Memory B cell (primary cell): ENCODE measurements around the gene CENPQ.
"Not testable (repeated sequence)": the region's sequence is repeated elsewhere in the genome, so short reads cannot be mapped to it uniquely, and the experiment has no call there.

ENCODE experiments used
- ATAC-seq: fragments of 150-1000 bp; cut with Tn5 transposase; 2 replicates; pipeline ENCODE4 v1.10.0; 2021; ENCODE audit warnings: low read depth, mild to moderate bottlenecking, moderate library complexity
- DNase-seq, 2 donors: peaks; one replicate each; pipeline ENCODE4 v3.0.0; 2022; ENCODE audit warnings: low spot score in 2 of 2
- H3K27ac Mint-ChIP-seq: one replicate; pipeline ENCODE4 v1.8.0; 2022; ENCODE audit warnings: mild to moderate bottlenecking, moderate library complexity, mixed read lengths
- H3K27me3 Mint-ChIP-seq: one replicate; pipeline ENCODE4 v1.8.0; 2022; ENCODE audit warnings: mixed read lengths
- H3K36me3 Mint-ChIP-seq: one replicate; pipeline ENCODE4 v1.8.0; 2022; ENCODE audit warnings: mild to moderate bottlenecking, mixed read lengths
- H3K4me1 Mint-ChIP-seq: one replicate; pipeline ENCODE4 v1.8.0; 2022; ENCODE audit warnings: mixed read lengths
- H3K4me3 Mint-ChIP-seq: one replicate; pipeline ENCODE4 v1.8.0; 2022; ENCODE audit warnings: mild to moderate bottlenecking, moderate library complexity, mixed read lengths
- H3K9me3 Mint-ChIP-seq: one replicate; pipeline ENCODE4 v1.8.0; 2022; ENCODE audit warnings: mixed read lengths

The CENPQ gene

DNA sequence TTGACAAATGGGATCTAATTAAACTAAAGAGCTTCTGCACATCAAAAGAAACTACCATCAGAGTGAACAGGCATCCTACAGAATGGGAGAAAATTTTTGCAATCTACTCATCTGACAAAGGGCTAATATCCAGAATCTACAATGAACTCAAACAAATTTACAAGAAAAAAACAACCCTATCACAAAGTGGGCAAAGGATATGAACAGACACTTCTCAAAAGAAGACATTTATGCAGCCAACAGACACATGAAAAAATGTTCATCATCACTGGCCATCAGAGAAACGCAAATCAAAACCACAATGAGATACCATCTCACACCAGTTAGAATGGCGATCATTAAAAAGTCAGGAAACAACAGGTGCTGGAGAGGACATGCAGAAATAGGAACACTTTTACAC is 13.4 kb downstream of the CENPQ start:
- H3K27me3 Mint-ChIP-seq, DNase-seq, ATAC-seq, H3K4me1 Mint-ChIP-seq, H3K9me3 Mint-ChIP-seq, H3K27ac Mint-ChIP-seq, H3K4me3 Mint-ChIP-seq: not testable (repeated sequence)
- H3K36me3 Mint-ChIP-seq, result peaks cover 27% of the 10 kb centered on the region

GRCh38 chr6:49479308-49479970 is 16.3 kb downstream of the CENPQ start:
- Mint-ChIP-seq H3K36me3 (peaks cover 11% of the 10 kb centered on the region), H3K4me3 (no peak overlapping the region), H3K27ac (no peak overlapping the region), H3K9me3 (no peaks in the 10 kb centered on the region), H3K4me1 (no peaks in the 10 kb centered on the region), H3K27me3 (no peaks in the 10 kb centered on the region)
- ATAC-seq (no peak), DNase-seq (no peak)

- not testable (repeated sequence) for ATAC-seq, H3K9me3 Mint-ChIP-seq, H3K36me3 Mint-ChIP-seq, H3K27ac Mint-ChIP-seq, DNase-seq, H3K4me1 Mint-ChIP-seq, H3K4me3 Mint-ChIP-seq, H3K27me3 Mint-ChIP-seq
Observed at GRCh38 chr6:49481846-49482245, 18.7 kb downstream of the CENPQ start.

DNA sequence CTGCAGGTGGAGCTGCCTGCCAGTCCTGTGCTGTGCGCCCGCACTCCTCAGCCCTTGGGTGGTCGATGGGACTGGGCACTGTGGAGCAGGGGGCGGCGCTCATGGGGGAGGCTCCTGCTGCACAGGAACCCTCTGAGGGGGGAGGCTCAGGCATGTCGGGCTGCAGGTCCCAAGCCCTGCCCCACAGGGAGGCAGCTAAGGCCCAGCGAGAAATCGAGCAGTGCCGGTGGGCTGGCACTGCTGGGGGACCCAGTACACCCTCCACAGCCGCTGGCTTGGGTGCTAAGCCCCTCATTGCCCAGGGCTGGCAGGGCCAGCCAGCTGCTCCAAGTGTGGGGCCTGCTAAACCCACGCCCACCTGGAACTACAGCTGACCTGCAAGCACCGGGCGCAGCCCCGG is 20.2 kb downstream of the CENPQ start:
- H3K27me3 Mint-ChIP-seq, DNase-seq, ATAC-seq, H3K4me1 Mint-ChIP-seq, H3K4me3 Mint-ChIP-seq, H3K27ac Mint-ChIP-seq, H3K9me3 Mint-ChIP-seq, H3K36me3 Mint-ChIP-seq: not testable (repeated sequence)

GRCh38 chr6:49490633-49491032 is 27.5 kb downstream of the CENPQ start:
- Mint-ChIP-seq H3K4me3 (no peak overlapping the region), H3K9me3 (no peaks in the 10 kb centered on the region), H3K27ac (no peak overlapping the region), H3K27me3 (no peaks in the 10 kb centered on the region), H3K4me1 (no peaks in the 10 kb centered on the region), H3K36me3 (peaks cover 22% of the 10 kb centered on the region)
- ATAC-seq (no peak), DNase-seq (no peak)

DNA sequence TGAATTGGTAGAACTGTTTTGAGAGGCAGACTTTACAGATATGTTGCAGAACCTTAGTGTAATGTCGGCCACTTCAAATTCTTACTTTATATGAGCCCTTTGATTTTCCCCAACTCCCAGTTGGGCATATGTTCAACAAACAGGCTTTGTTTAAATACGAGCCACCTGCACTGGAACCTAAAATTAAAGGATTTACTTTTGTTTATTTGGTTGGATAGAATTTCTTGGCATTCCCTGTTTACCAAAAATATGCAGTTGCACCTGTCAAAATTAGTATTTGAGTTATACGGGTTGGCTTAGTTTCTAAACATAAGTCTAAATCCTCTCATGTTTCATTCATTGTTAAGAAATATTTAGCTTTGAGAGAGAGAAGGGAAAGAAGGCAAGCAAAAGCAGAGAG is 34.1 kb downstream of the CENPQ start:
- Mint-ChIP-seq H3K27me3 (no peaks in the 10 kb centered on the region), H3K27ac (no peak overlapping the region), H3K4me3 (no peak overlapping the region), H3K4me1 (no peaks in the 10 kb centered on the region), H3K9me3 (no peaks in the 10 kb centered on the region), H3K36me3 (peaks cover 2% of the 10 kb centered on the region)
- no peak for ATAC-seq
- DNase-seq, result no peak

DNA sequence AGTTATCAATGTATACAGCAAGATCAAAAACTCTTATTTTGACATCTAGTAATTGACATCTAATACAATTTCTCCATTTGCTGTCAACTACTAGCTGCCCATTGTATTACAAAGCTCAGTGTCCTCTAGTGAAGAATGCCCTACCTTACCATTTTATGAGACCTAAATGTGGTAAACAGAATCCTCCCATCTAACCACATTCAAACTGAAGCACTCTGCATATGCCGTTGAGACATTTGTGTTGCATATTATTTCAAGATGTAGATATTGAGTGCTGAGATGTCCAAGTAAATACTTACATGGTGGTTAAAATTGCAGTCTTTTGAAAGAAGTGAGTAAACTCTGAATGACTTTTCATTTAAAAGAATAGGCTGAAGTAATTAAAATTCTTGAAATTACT is 36.0 kb downstream of the CENPQ start:
- no peaks in the 10 kb centered on the region for H3K4me1 Mint-ChIP-seq
- no peaks in the 10 kb centered on the region for H3K9me3 Mint-ChIP-seq
- H3K4me3 Mint-ChIP-seq, result no peak overlapping the region
- no peak overlapping the region for H3K27ac Mint-ChIP-seq
- ATAC-seq (no peak), DNase-seq (no peak)
- H3K27me3 Mint-ChIP-seq, result no peaks in the 10 kb centered on the region
- no peaks in the 10 kb centered on the region for H3K36me3 Mint-ChIP-seq

DNA sequence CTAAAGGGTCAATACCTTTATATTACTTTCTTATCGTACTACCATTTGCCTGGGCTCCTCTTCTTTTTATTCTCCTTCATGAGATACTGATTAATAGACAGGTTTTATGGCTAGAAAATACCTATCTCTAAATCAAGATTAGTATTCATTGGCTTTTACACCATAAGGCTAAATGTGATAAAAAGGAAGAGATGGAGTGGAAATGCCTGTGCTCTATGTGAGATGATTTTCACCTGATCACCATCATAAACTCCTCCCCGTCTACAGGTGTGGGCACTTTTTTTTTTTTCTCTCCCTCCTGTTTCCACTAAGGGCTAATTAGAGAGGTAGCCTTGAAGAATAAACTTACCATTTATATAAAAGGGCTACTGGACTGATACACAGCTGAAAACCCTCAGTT is 36.5 kb downstream of the CENPQ start, which contains the start of gene GLYATL3:
Gene GLYATL3, plus strand, starts transcription at position 301 of the 400 bp plus-strand sequence. CDS start 12,068 bp downstream, outside the sequence.
- no peaks in the 10 kb centered on the region for H3K27me3 Mint-ChIP-seq
- H3K27ac Mint-ChIP-seq, result no peak within 1 kb of the TSS
- no peaks in the 10 kb centered on the region for H3K4me1 Mint-ChIP-seq
- H3K36me3 Mint-ChIP-seq, result no peaks in the 10 kb centered on the region
- DNase-seq (no peak), ATAC-seq (no peak)
- H3K4me3 Mint-ChIP-seq, result no peak within 1 kb of the TSS
- H3K9me3 Mint-ChIP-seq, result no peaks in the 10 kb centered on the region

DNA sequence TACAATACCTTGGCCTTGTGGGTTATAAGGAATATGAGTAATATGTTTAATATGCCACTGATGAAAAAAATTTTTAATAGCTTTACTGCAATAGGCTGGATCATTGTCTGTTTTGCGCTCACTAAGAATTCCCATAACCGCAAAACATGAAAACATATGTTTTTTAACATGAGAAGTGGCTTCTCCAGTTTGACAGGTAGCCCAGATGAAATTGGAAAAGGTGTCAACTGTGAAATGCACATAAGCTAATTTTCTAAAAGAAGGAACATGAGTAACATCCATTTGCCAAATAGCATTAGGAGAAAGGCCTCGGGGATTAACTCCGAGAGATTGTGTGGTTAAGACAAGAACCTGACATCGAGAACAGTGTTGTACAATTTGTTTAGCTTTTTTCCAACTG is 41.5 kb downstream of the CENPQ start:
- DNase-seq (no peak), ATAC-seq (no peak)
- no peaks in the 10 kb centered on the region for H3K36me3 Mint-ChIP-seq
- no peak overlapping the region for H3K27ac Mint-ChIP-seq
- H3K4me1 Mint-ChIP-seq, result no peaks in the 10 kb centered on the region
- H3K4me3 Mint-ChIP-seq, result no peak overlapping the region
- peaks cover 5% of the 10 kb centered on the region for H3K27me3 Mint-ChIP-seq
- peaks cover 9% of the 10 kb centered on the region for H3K9me3 Mint-ChIP-seq

DNA sequence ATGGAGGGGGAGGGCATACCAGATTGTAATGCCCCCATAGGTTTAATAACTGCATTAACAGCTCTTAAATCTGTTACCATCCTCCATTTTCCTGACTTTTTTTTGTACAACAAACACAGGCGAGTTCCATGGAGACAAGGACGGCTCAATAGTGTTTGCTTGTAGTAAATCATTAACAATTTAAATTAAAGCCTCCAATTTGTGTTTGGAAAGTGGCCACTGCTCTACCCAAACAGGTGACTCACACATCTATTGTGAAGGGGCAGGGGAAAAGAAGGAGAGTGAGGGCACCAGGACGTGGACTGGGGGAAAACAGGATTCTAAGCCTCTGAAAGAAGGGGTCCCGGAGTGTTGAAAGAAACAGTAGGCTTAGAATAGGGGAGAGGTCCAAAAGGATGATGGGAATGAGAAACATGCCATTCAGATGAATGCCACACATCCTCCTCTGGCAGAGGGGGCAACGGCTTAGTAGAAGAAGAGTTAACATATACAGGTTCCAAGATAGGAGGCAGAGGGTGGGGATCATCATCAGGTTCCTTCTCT is 43.5 kb downstream of the CENPQ start:
- Mint-ChIP-seq H3K36me3 (no peaks in the 10 kb centered on the region), H3K9me3 (peaks cover 9% of the 10 kb centered on the region), H3K27me3 (peaks cover 7% of the 10 kb centered on the region), H3K27ac (no peak overlapping the region), H3K4me1 (no peaks in the 10 kb centered on the region), H3K4me3 (no peak overlapping the region)
- ATAC-seq (no peak), DNase-seq (no peak)

DNA sequence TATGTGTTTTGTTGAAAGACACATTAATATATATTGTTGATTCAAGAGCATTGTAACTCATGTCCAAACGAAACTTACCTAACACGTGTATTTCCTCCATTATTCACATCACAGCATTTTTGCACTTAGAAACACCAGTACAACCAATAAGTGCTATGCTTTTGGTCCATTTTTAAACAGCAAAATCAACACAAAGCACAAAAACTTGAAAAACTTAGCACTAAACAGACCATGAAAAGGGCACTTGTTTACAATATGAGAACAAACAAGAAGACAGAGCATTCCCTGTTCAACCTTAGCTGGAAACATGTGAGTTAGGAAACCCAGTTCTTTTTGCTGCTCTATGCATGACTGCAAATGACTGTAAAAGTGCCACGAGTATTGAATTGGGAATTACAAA is 46.2 kb downstream of the CENPQ start:
- Mint-ChIP-seq H3K27ac (no peak overlapping the region), H3K9me3 (peaks cover 9% of the 10 kb centered on the region), H3K36me3 (no peaks in the 10 kb centered on the region), H3K27me3 (peaks cover 7% of the 10 kb centered on the region), H3K4me3 (no peak overlapping the region), H3K4me1 (no peaks in the 10 kb centered on the region)
- no peak for DNase-seq
- ATAC-seq, result no peak

DNA sequence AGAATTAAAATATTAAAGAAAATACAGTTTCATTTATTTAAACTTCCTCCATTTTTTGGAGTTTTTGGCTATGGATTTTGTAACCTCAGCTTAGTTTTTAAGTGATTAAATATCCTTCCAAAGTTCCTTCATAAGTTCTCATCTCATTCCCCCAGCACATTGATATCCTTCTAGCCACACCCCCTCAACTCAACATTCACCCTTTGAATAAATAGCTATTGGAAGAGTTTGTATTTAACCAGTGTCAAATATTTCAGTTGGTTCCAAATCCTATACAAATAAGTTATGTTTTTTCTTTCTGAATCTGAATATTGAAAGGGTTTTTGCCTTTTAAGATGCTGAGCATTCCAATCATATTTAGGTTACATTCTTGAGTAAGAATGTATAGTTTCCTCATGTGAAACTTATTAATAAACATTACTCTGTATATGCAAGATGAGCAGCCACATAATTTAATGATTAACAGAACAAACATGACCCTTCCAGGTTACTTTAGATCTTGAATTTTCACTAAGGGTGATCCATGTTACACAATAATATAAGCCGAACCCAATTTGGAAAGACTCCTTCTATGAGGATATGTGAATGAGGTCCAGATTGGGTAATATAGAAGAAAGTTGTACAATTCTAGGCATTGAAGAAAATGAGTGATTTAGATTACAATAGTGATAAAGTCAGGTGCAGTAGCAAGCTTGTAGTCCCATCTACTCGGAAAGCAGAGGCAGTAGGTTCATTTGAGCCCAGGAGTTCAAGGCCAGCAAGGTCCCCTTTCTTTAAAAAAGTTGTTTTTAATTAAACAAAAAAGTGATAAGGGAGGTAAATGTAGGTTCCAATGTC is 50.2 kb downstream of the CENPQ start:
- Mint-ChIP-seq H3K36me3 (no peaks in the 10 kb centered on the region), H3K4me1 (no peaks in the 10 kb centered on the region), H3K9me3 (no peaks in the 10 kb centered on the region), H3K4me3 (no peak overlapping the region), H3K27ac (no peak overlapping the region), H3K27me3 (peaks cover 2% of the 10 kb centered on the region)
- DNase-seq (no peak), ATAC-seq (no peak)

- no peak for ATAC-seq
- H3K27ac Mint-ChIP-seq, result no peak overlapping the region
- H3K36me3 Mint-ChIP-seq, result no peaks in the 10 kb centered on the region
- H3K4me1 Mint-ChIP-seq, result no peaks in the 10 kb centered on the region
- H3K9me3 Mint-ChIP-seq, result no peaks in the 10 kb centered on the region
- peaks cover 2% of the 10 kb centered on the region for H3K27me3 Mint-ChIP-seq
- H3K4me3 Mint-ChIP-seq, result no peak overlapping the region
- DNase-seq, result no peak
Observed at GRCh38 chr6:49514571-49515484, 51.7 kb downstream of the CENPQ start.
